A549 (cell line): ENCODE data around the gene OBSCN. TPM values are rescaled to one million over a fixed set of nuclear protein-coding genes. Genes with fewer than 3 reads are reported as not detected.

Source experiments
- ATAC-seq, 2 experiments: fragments of 200-7000 bp in 1 of 2; fragments of >200 bp in 1 of 2; cut with Nextera tagmentation in 1 of 2; cut with Tn5 transposase in 1 of 2; 3 replicates each; pipeline versions ENCODE4 v1.8.0 to v1.9.1; 2018 to 2020; ENCODE audit warnings: mild to moderate bottlenecking in 1 of 2, moderate library complexity in 1 of 2
- CTCF ChIA-PET: fragments of 300-600 bp; sonication (Branson Sonifier 250); formaldehyde crosslinking; extraction: SDS; loops from one replicate; lab custom pipeline; 2021; ENCODE audit warnings: antibody characterized with exemption, inconsistent platforms; lab: Yijun Ruan, JAX
- POLR2A ChIA-PET: fragments of 350-600 bp; formaldehyde crosslinking; extraction: SDS; loops from one replicate; lab custom pipeline; 2021; ENCODE audit warnings: antibody characterized with exemption, inconsistent platforms; lab: Yijun Ruan, JAX
- DNase-seq, 2 experiments: peaks; one replicate each; pipeline versions ENCODE4 v3.0.0 to v3.0.0-alpha.2; 2011 to 2016; ENCODE audit warnings: low read depth in 1 of 2, low spot score in 1 of 2
- FAIRE-seq: peaks from 2 replicates; lab custom pipeline; 2011; peaks lifted over from hg19 to GRCh38; lab: Jason Lieb, UNC
- H3K27ac ChIP-seq, 2 experiments: fragments of >200 bp; sonication (Bioruptor Twin); formaldehyde crosslinking; 3 replicates each; pipeline ENCODE4 v1.5.1; 2016 to 2017
- H3K4me1 ChIP-seq: fragments of >200 bp; sonication (Bioruptor Twin); formaldehyde crosslinking; 3 replicates; pipeline ENCODE4 v1.6.1; 2016
- H3K4me2 ChIP-seq: fragments of >200 bp; sonication (Bioruptor Twin); formaldehyde crosslinking; 3 replicates; pipeline ENCODE4 v1.6.1; 2016
- H3K4me3 ChIP-seq: fragments of >200 bp; sonication (Bioruptor Twin); formaldehyde crosslinking; 3 replicates; pipeline ENCODE4 v1.5.1; 2016
- H3K9me3 ChIP-seq: fragments of >200 bp; sonication (Bioruptor Twin); formaldehyde crosslinking; 3 replicates; pipeline ENCODE4 v1.6.1; 2016
- BHLHE40 ChIP-seq: IDR thresholded peaks from 2 replicates; pipeline ENCODE4 v1.6.1; 2012; ENCODE audit warnings: low read depth, low read length, inconsistent platforms
- CHD2 ChIP-seq: fragments of 150-350 bp; IDR thresholded peaks from 2 replicates; pipeline ENCODE4 v1.6.1; 2014; ENCODE audit warnings: low read length; ENCODE audit not compliant: partially characterized antibody
- CHD4 ChIP-seq: fragments of 200-600 bp; sonication (generic); IDR thresholded peaks from 2 replicates; pipeline ENCODE4 v1.6.1; 2016; ENCODE audit warnings: antibody characterized with exemption, mild to moderate bottlenecking, borderline replicate concordance
- E2F6 ChIP-seq: IDR thresholded peaks from 2 replicates; pipeline ENCODE4 v1.6.1; 2012; ENCODE audit warnings: low read depth, borderline replicate concordance
- HOXA7 ChIP-seq: fragments of 250-450 bp; sonication (Bioruptor Pico); IDR thresholded peaks from 2 replicates; pipeline ENCODE4 v1.5.0; 2020; ENCODE audit warnings: mild to moderate bottlenecking, moderate library complexity
- HOXB13 ChIP-seq: fragments of 250-450 bp; sonication (Bioruptor Pico); IDR thresholded peaks from 2 replicates; pipeline ENCODE4 v1.5.0; 2020; ENCODE audit warnings: low read depth, mild to moderate bottlenecking, moderate library complexity
- JUN ChIP-seq, 2 experiments: fragments of >200 bp; sonication (Bioruptor Twin); formaldehyde crosslinking; IDR thresholded peaks; 2 replicates in 1 of 2; 3 replicates in 1 of 2; pipeline ENCODE4 v1.6.1; 2016 to 2017
- JUNB ChIP-seq: fragments of >200 bp; sonication (Bioruptor Twin); formaldehyde crosslinking; IDR thresholded peaks from 2 replicates; pipeline ENCODE4 v1.6.1; 2016
- KDM1A ChIP-seq: fragments of 200-600 bp; sonication (generic); IDR thresholded peaks from 2 replicates; pipeline ENCODE4 v1.6.1; 2016; ENCODE audit warnings: low read depth, mild to moderate bottlenecking
- MAFK ChIP-seq: fragments of 450-650 bp; IDR thresholded peaks from 2 replicates; pipeline ENCODE4 v1.6.1; 2014; ENCODE audit not compliant: partially characterized antibody
- MAZ ChIP-seq: fragments of 150-350 bp; IDR thresholded peaks from 2 replicates; pipeline ENCODE4 v1.6.1; 2014; ENCODE audit warnings: antibody characterized with exemption, low read depth, low read length, borderline replicate concordance
- PBX3 ChIP-seq: IDR thresholded peaks from 2 replicates; pipeline ENCODE4 v1.6.1; 2012
- PHF8 ChIP-seq: fragments of 200-600 bp; sonication (generic); IDR thresholded peaks from 2 replicates; pipeline ENCODE4 v1.6.1; 2016; ENCODE audit warnings: low read depth, mild to moderate bottlenecking, antibody characterized with exemption, moderate library complexity, borderline replicate concordance
- POLR2A ChIP-seq: IDR thresholded peaks from 2 replicates; pipeline ENCODE4 v1.6.1; 2012; ENCODE audit warnings: mild to moderate bottlenecking, low read length
- SREBF2 ChIP-seq: fragments of 450-650 bp; IDR thresholded peaks from 2 replicates; pipeline ENCODE4 v1.6.1; 2014; ENCODE audit warnings: mild to moderate bottlenecking, moderate library complexity
- TFCP2L1 ChIP-seq: fragments of 250-450 bp; sonication (Bioruptor Pico); IDR thresholded peaks from 2 replicates; pipeline ENCODE4 v1.5.0; 2021; ENCODE audit warnings: mild to moderate bottlenecking
- TP53 ChIP-seq: fragments of 250-450 bp; sonication (Bioruptor Pico); IDR thresholded peaks from 2 replicates; pipeline ENCODE4 v1.5.0; 2021; ENCODE audit warnings: mild to moderate bottlenecking, moderate library complexity
- ZFP36 ChIP-seq: fragments of 450-650 bp; IDR thresholded peaks from 2 replicates; pipeline ENCODE4 v1.6.1; 2014; ENCODE audit warnings: borderline replicate concordance; ENCODE audit not compliant: partially characterized antibody
- ZNF302 ChIP-seq: fragments of 250-450 bp; sonication (Bioruptor Pico); IDR thresholded peaks from 2 replicates; pipeline ENCODE4 v1.9.0; 2021; ENCODE audit warnings: inconsistent platforms, mild to moderate bottlenecking, moderate library complexity
- WGBS: methylation state at CpG from one replicate; pipeline ENCODE4 v1.1.6; 2017; ENCODE audit errors: missing lambda C conversion rate; 5-methylcytosine and 5-hydroxymethylcytosine counted together
- polyA plus RNA-seq, 4 experiments: library from polyadenylated mRNA; depleted of rRNA in 3 of 4; stranded (reverse); fragments of >200 nt; fragmentation: RNase III in 1 of 4; extraction: RNeasy Plus Mini Kit Qiagen cat#74134 plus additional on column Dnase treatment in 1 of 4; gene quantifications; 2 replicates in 3 of 4; 3 replicates in 1 of 4; pipeline ENCODE4 v1.2.3, GENCODE V29; 2011 to 2017
- TF ChIP-seq, protein P1 (sequence below): fragments of 250-450 bp; sonication (Bioruptor Pico); IDR thresholded peaks from 2 replicates; pipeline ENCODE4 v1.5.0; 2020; ENCODE audit warnings: low read depth, mild to moderate bottlenecking, moderate library complexity
- TF ChIP-seq, protein P2 (sequence below): fragments of >200 bp; sonication (Bioruptor Twin); formaldehyde crosslinking; IDR thresholded peaks from 3 replicates; pipeline ENCODE4 v1.6.1; 2016
- TF ChIP-seq, protein P3 (sequence below): fragments of >200 bp; sonication (Bioruptor Twin); formaldehyde crosslinking; IDR thresholded peaks from 3 replicates; pipeline ENCODE4 v1.5.1; 2016
- TF ChIP-seq, protein P4 (sequence below): fragments of 150-350 bp; IDR thresholded peaks from 2 replicates; pipeline ENCODE4 v1.6.1; 2014; ENCODE audit warnings: low read depth, mild to moderate bottlenecking, low read length

The OBSCN gene
- polyA plus RNA-seq, 2 of the 4 experiments (the other 2 are of a cell fraction) = 3.1 to 6.8 TPM

DNA sequence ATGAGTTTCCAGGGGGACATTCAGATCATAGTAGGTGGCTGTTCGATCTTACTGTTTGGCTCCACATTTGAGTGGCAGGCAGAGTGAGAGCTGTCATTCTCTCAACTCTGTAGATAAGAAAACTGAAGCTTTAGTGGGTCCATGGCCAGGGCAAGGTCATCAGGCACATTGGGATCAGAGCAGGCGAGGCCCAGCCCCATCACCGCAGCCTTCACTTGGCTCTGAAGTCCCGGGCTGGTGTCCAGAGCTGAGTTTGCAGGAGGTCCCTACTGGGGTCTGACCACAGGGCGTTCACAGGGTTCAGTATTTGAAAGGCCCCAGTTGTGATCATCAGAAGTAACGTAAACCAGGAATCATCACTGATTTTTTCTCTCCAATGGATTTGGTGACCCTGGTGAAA, 76.7 kb downstream of the OBSCN start:
- ChIA-PET POLR2A (no interaction called here), CTCF (interaction anchor here (1.2 kb wide), 1 partner anchor 15 kb away, joined by 4 read pairs; no protein-coding TSS in a partner anchor)
- no peak for TF ChIP-seq TP53
- no peak for TF ChIP-seq CHD2
- TF ChIP-seq MAFK = no peak
- no peak for TF ChIP-seq SREBF2
- TF ChIP-seq CHD4 = no peak
- TF ChIP-seq JUNB = no peak
- no peaks in the 10 kb centered on the region for H3K9me3 ChIP-seq
- H3K4me1 ChIP-seq = no peaks in the 10 kb centered on the region
- FAIRE-seq = no peak
- WGBS = 77% methylated on average over 6 of the region's 6 CpGs
- ATAC-seq = no peak
- H3K4me2 ChIP-seq = no peak overlapping the region
- DNase-seq = no peak
- no peak overlapping the region for H3K4me3 ChIP-seq
- no peak overlapping the region for H3K27ac ChIP-seq

DNA sequence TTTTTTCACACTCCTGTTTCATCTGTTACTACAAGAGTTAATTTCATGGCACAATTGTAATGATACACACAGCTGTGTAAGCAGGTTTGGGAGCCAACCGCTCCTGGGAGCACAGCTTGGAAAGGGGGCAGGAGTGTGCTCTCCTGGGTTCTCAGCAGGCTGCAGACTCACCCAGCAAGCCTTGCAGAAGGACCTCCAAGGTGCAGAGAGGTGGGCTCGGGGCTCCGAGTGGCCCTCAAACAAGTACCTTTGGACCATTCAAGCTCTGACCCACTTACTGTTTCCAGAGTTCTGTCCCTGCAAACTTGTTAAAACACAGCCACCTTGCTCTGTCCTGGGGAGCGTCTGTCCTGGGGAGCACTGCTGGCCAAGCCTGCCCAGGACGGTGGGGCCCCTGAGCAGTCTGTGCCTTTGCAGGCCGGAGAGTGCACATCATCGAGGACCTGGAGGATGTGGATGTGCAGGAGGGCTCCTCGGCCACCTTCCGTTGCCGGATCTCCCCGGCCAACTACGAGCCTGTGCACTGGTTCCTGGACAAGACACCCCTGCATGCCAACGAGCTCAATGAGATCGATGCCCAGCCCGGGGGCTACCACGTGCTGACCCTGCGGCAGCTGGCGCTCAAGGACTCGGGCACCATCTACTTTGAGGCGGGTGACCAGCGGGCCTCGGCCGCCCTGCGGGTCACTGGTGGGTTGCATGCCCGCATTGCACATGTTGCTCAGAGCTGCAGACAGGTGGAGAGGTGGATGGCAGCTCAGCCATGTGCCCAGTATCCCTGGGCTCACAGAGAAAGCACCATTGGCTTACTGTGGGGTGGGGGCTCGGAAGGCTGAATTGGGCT, 78.0 kb downstream of the OBSCN start:
- Histone ChIP-seq H3K4me1 (no peaks in the 10 kb centered on the region), H3K9me3 (no peaks in the 10 kb centered on the region), H3K4me2 (no peak overlapping the region), H3K27ac (no peak overlapping the region), H3K4me3 (no peak overlapping the region)
- DNase-seq = no peak
- no peak for TF ChIP-seq E2F6
- no peak for TF ChIP-seq TFCP2L1 (CRISPR knock-in tag)
- no peak for TF ChIP-seq CHD2
- TF ChIP-seq KDM1A = no peak
- TF ChIP-seq, protein P1, sequence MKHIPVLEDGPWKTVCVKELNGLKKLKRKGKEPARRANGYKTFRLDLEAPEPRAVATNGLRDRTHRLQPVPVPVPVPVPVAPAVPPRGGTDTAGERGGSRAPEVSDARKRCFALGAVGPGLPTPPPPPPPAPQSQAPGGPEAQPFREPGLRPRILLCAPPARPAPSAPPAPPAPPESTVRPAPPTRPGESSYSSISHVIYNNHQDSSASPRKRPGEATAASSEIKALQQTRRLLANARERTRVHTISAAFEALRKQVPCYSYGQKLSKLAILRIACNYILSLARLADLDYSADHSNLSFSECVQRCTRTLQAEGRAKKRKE (CRISPR knock-in tag) = no peak
- TF ChIP-seq BHLHE40 = no peak
- TF ChIP-seq, protein P2, sequence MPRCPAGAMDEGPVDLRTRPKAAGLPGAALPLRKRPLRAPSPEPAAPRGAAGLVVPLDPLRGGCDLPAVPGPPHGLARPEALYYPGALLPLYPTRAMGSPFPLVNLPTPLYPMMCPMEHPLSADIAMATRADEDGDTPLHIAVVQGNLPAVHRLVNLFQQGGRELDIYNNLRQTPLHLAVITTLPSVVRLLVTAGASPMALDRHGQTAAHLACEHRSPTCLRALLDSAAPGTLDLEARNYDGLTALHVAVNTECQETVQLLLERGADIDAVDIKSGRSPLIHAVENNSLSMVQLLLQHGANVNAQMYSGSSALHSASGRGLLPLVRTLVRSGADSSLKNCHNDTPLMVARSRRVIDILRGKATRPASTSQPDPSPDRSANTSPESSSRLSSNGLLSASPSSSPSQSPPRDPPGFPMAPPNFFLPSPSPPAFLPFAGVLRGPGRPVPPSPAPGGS = no peak
- TF ChIP-seq JUN (IDR thresholded peaks at IDR 0.05) = no peak
- no peak for TF ChIP-seq PBX3
- TF ChIP-seq, protein P3, sequence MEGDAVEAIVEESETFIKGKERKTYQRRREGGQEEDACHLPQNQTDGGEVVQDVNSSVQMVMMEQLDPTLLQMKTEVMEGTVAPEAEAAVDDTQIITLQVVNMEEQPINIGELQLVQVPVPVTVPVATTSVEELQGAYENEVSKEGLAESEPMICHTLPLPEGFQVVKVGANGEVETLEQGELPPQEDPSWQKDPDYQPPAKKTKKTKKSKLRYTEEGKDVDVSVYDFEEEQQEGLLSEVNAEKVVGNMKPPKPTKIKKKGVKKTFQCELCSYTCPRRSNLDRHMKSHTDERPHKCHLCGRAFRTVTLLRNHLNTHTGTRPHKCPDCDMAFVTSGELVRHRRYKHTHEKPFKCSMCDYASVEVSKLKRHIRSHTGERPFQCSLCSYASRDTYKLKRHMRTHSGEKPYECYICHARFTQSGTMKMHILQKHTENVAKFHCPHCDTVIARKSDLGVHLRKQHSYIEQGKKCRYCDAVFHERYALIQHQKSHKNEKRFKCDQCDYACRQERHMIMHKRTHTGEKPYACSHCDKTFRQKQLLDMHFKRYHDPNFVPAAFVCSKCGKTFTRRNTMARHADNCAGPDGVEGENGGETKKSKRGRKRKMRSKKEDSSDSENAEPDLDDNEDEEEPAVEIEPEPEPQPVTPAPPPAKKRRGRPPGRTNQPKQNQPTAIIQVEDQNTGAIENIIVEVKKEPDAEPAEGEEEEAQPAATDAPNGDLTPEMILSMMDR = no peak
- TF ChIP-seq POLR2A = no peak
- no peak for TF ChIP-seq HOXA7
- no peak for TF ChIP-seq ZNF302 (CRISPR knock-in tag)
- TF ChIP-seq MAFK = no peak
- TF ChIP-seq HOXB13 (CRISPR knock-in tag) = no peak
- TF ChIP-seq ZFP36 = no peak
- TF ChIP-seq, protein P4, sequence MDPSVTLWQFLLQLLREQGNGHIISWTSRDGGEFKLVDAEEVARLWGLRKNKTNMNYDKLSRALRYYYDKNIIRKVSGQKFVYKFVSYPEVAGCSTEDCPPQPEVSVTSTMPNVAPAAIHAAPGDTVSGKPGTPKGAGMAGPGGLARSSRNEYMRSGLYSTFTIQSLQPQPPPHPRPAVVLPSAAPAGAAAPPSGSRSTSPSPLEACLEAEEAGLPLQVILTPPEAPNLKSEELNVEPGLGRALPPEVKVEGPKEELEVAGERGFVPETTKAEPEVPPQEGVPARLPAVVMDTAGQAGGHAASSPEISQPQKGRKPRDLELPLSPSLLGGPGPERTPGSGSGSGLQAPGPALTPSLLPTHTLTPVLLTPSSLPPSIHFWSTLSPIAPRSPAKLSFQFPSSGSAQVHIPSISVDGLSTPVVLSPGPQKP = no peak
- no peak for TF ChIP-seq MAZ
- no peak for TF ChIP-seq PHF8
- no peak for ATAC-seq
- WGBS = 92% methylated on average over 15 of the region's 26 CpGs
- ChIA-PET POLR2A (no interaction called here), CTCF (interaction anchor here (0.7 to 1.3 kb wide), 2 partner anchors 74 to 222 kb away, joined by 3 read pairs; no protein-coding TSS in a partner anchor)
- no peak for FAIRE-seq
